HEK293 (cell line): ENCODE results near the gene LDHD.
A peak's percentile ranks its signal among the peaks of the same experiment; 100 is the strongest.

Source experiments
- CTCF ChIA-PET: fragments of 350-600 bp; formaldehyde crosslinking; extraction: SDS; loops from one replicate; lab custom pipeline; 2021; ENCODE audit warnings: antibody characterized with exemption; lab: Yijun Ruan, JAX
- POLR2A ChIA-PET: fragments of 300-600 bp; formaldehyde crosslinking; extraction: SDS; loops from one replicate; lab custom pipeline; 2020; ENCODE audit warnings: antibody characterized with exemption, inconsistent platforms; lab: Yijun Ruan, JAX
- H3K27ac ChIP-seq: fragments of 200-500 bp; sonication (Bioruptor generic); 2 replicates; pipeline ENCODE4 v1.5.1; 2014; ENCODE audit warnings: low read depth, low read length, control low read depth, inconsistent platforms; ENCODE audit errors: extremely low read depth
- H3K36me3 ChIP-seq, 2 experiments: fragments of 200-500 bp in 1 of 2; sonication (Bioruptor generic) in 1 of 2; 1 replicate in 1 of 2; 2 replicates in 1 of 2; pipeline ENCODE4 v1.5.1; 2014 to 2017; ENCODE audit warnings: inconsistent platforms in 2 of 2, low read length in 2 of 2; ENCODE audit not compliant: control insufficient read depth in 2 of 2, insufficient read depth in 1 of 2
- H3K4me1 ChIP-seq: fragments of 200-500 bp; sonication (Bioruptor generic); 2 replicates; pipeline ENCODE4 v1.5.1; 2014; ENCODE audit warnings: mild to moderate bottlenecking, low read length, inconsistent platforms; ENCODE audit not compliant: control insufficient read depth, insufficient read depth
- H3K4me3 ChIP-seq: 2 replicates; pipeline ENCODE4 v1.5.1; 2011; ENCODE audit warnings: low read depth, mild to moderate bottlenecking, control low read depth, low read length, moderate library complexity
- H3K9me3 ChIP-seq: fragments of 200-500 bp; sonication (Bioruptor generic); 2 replicates; pipeline ENCODE4 v1.5.1; 2014; ENCODE audit warnings: low read depth, low read length, inconsistent platforms; ENCODE audit not compliant: control insufficient read depth, insufficient read depth
- ELK4 ChIP-seq: IDR thresholded peaks from 2 replicates; pipeline ENCODE4 v1.6.1; 2011; ENCODE audit warnings: mild to moderate bottlenecking, low read depth, low read length, borderline replicate concordance
- KLF17 ChIP-seq: fragments of 450-650 bp; formaldehyde crosslinking; IDR thresholded peaks from 2 replicates; pipeline ENCODE4 v1.5.1; 2016; ENCODE audit warnings: missing biosample characterization, missing genetic modification characterization
- PRDM2 ChIP-seq: fragments of 450-650 bp; formaldehyde crosslinking; IDR thresholded peaks from 2 replicates; pipeline ENCODE4 v1.5.1; 2016; ENCODE audit warnings: missing biosample characterization, missing genetic modification characterization, borderline replicate concordance
- RBAK ChIP-seq: fragments of 450-650 bp; formaldehyde crosslinking; IDR thresholded peaks from 2 replicates; pipeline ENCODE4 v1.5.1; 2016; ENCODE audit warnings: missing biosample characterization, missing genetic modification characterization
- SCRT2 ChIP-seq: fragments of 450-650 bp; formaldehyde crosslinking; IDR thresholded peaks from 2 replicates; pipeline ENCODE4 v1.5.1; 2016; ENCODE audit warnings: missing biosample characterization, missing genetic modification characterization
- SP3 ChIP-seq: fragments of 450-650 bp; formaldehyde crosslinking; IDR thresholded peaks from 2 replicates; pipeline ENCODE4 v1.5.1; 2016; ENCODE audit warnings: missing biosample characterization, missing genetic modification characterization
- ZBTB6 ChIP-seq: fragments of 450-650 bp; formaldehyde crosslinking; IDR thresholded peaks from 2 replicates; pipeline ENCODE4 v1.5.1; 2017; ENCODE audit warnings: missing biosample characterization, missing genetic modification characterization
- ZFP3 ChIP-seq: fragments of 450-650 bp; formaldehyde crosslinking; IDR thresholded peaks from 2 replicates; pipeline ENCODE4 v1.5.1; 2016; ENCODE audit warnings: low read depth, missing biosample characterization, missing genetic modification characterization
- ZNF169 ChIP-seq: fragments of 450-650 bp; formaldehyde crosslinking; IDR thresholded peaks from 2 replicates; pipeline ENCODE4 v1.5.1; 2016; ENCODE audit warnings: missing biosample characterization, missing genetic modification characterization
- ZNF223 ChIP-seq: fragments of 450-650 bp; formaldehyde crosslinking; IDR thresholded peaks from 2 replicates; pipeline ENCODE4 v1.5.1; 2016; ENCODE audit warnings: missing biosample characterization, missing genetic modification characterization
- ZNF280D ChIP-seq: fragments of 450-650 bp; formaldehyde crosslinking; IDR thresholded peaks from 2 replicates; pipeline ENCODE4 v1.5.1; 2016; ENCODE audit warnings: missing biosample characterization, missing genetic modification characterization
- ZNF404 ChIP-seq: fragments of 450-650 bp; formaldehyde crosslinking; IDR thresholded peaks from 2 replicates; pipeline ENCODE4 v1.5.1; 2017; ENCODE audit warnings: missing biosample characterization, missing genetic modification characterization
- ZNF416 ChIP-seq: fragments of 450-650 bp; formaldehyde crosslinking; IDR thresholded peaks from 2 replicates; pipeline ENCODE4 v1.5.1; 2016; ENCODE audit warnings: missing biosample characterization, missing genetic modification characterization
- ZNF510 ChIP-seq: fragments of 450-650 bp; formaldehyde crosslinking; IDR thresholded peaks from 2 replicates; pipeline ENCODE4 v1.5.1; 2018; ENCODE audit warnings: mild to moderate bottlenecking, missing genetic modification characterization, missing biosample characterization; ENCODE audit not compliant: insufficient replicate concordance
- ZNF521 ChIP-seq: fragments of 450-650 bp; formaldehyde crosslinking; IDR thresholded peaks from 2 replicates; pipeline ENCODE4 v1.5.1; 2017; ENCODE audit warnings: missing biosample characterization, mild to moderate bottlenecking, missing genetic modification characterization
- ZNF843 ChIP-seq: fragments of 450-650 bp; formaldehyde crosslinking; IDR thresholded peaks from 2 replicates; pipeline ENCODE4 v1.5.1; 2016; ENCODE audit warnings: missing biosample characterization, missing genetic modification characterization

LDHD gene

GRCh38 chr16:75066861-75067447 lies 49.6 kb downstream of the LDHD start:
- Histone ChIP-seq H3K4me1 (no peaks in the 10 kb centered on the region), H3K4me3 (no peak overlapping the region), H3K27ac (no peak overlapping the region), H3K36me3 (no peaks in the 10 kb centered on the region), H3K9me3 (no peaks in the 10 kb centered on the region)
- POLR2A ChIA-PET, result no interaction called here
- TF ChIP-seq SCRT2 (tag by site-specific recombination) (peak; percentile 49; the same call in 1 of the 2 replicates), ZFP3 (no peak)
- TF ChIP-seq, all 188 proteins: peak for 1
- CTCF ChIA-PET, result interaction anchor here (1.3 kb wide), 1 partner anchor 44 kb away, joined by 4 read pairs; no protein-coding TSS in a partner anchor

GRCh38 chr16:75065521-75066149 lies 50.9 kb downstream of the LDHD start:
- Histone ChIP-seq H3K36me3 (no peaks in the 10 kb centered on the region), H3K4me3 (no peak overlapping the region), H3K27ac (no peak overlapping the region), H3K4me1 (no peaks in the 10 kb centered on the region), H3K9me3 (no peaks in the 10 kb centered on the region)
- TF ChIP-seq ZNF169 (tag by site-specific recombination) (no peak), ZNF843 (tag by site-specific recombination) (no peak), ZBTB6 (tag by site-specific recombination) (no peak), ZNF280D (tag by site-specific recombination) (no peak), KLF17 (no peak), ZNF404 (no peak), SP3 (tag by site-specific recombination) (no peak), ZNF223 (no peak), RBAK (tag by site-specific recombination) (no peak), ZNF416 (tag by site-specific recombination) (no peak), PRDM2 (no peak), ZNF510 (no peak), ZNF521 (tag by site-specific recombination) (no peak), ELK4 (no peak)
- CTCF ChIA-PET, result no interaction called here
- POLR2A ChIA-PET, result no interaction called here
